ENCODE data around the gene ITGA1. TPM values are rescaled to one million over a fixed set of nuclear protein-coding genes. Genes with fewer than 3 reads are reported as not detected.

Gene ITGA1
- total and polyA plus RNA-seq, 2 of the 13 experiments (the other 11 are each of a cell fraction or from before 2014, with no cell fraction given) = 23.1 to 28.6 TPM

- TF ChIP-seq, protein P1, sequence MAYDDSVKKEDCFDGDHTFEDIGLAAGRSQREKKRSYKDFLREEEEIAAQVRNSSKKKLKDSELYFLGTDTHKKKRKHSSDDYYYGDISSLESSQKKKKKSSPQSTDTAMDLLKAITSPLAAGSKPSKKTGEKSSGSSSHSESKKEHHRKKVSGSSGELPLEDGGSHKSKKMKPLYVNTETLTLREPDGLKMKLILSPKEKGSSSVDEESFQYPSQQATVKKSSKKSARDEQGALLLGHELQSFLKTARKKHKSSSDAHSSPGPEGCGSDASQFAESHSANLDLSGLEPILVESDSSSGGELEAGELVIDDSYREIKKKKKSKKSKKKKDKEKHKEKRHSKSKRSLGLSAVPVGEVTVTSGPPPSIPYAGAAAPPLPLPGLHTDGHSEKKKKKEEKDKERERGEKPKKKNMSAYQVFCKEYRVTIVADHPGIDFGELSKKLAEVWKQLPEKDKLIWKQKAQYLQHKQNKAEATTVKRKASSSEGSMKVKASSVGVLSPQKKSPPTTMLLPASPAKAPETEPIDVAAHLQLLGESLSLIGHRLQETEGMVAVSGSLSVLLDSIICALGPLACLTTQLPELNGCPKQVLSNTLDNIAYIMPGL (CRISPR knock-in tag; IDR thresholded peaks at IDR 0.05; ENCODE audit: borderline replicate concordance in 1 of 2, low read depth in 1 of 2) = no peak
- TF ChIP-seq ZNF18 (CRISPR knock-in tag; IDR thresholded peaks at IDR 0.05; ENCODE audit: insufficient replicate concordance) (no peak), RNF2 (conservative IDR thresholded peaks at IDR 0.05; ENCODE audit: low read depth) (no peak)
These were observed 76.7 kb downstream of the ITGA1 start (continued) for GRCh38 chr5:52864371-52864770.

DNA sequence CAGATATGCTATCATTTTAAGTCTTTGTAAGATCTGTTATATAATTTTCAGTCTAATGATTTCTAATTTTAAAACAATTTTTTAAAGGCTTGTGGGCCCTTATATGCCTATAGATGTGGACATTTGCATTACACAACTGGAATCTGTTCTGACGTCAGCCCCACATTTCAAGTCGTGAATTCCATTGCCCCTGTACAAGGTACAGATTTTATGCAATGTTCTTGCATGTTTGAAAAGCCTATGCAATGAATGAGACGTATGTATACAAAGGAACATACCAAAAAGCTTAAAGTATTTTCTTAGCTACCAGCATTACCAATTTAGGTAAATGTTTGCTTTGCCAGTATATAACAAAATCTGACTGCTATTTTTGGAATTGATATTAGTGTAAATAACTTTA lies 77.2 kb downstream of the ITGA1 start:
- BruUV-seq (replicated peaks) = no TSS peak
- ChIA-PET CTCF (ENCODE audit: low intra/inter-chr PET ratio, low total read pairs) (no interaction called here), POLR2A (no interaction called here)
- DNase-seq (ENCODE audit: low spot score) (peak; percentile 86), ATAC-seq (peak; percentile 70), FAIRE-seq (peak; percentile 32)
- Histone ChIP-seq H3K4me1 (ENCODE audit: insufficient read depth, low read length) (no peaks in the 10 kb centered on the region), H3K9me3 (ENCODE audit: low read length) (no peaks in the 10 kb centered on the region), H3K27me3 (ENCODE audit: control insufficient read depth in 1 of 2, insufficient read depth in 2 of 2, low read length in 2 of 2) (no peaks in the 10 kb centered on the region), H2AFZ (ENCODE audit: low read length) (no peak overlapping the region), H3K27ac (ENCODE audit: extremely low read length, insufficient read depth, low read length) (no peak overlapping the region), H3K4me2 (ENCODE audit: low read depth, low read length) (no peak overlapping the region), H3K79me2 (ENCODE audit: insufficient read depth, low read length) (no peaks in the 10 kb centered on the region), H3K36me3 (replicated peaks in 1 of 2; ENCODE audit: control insufficient read depth in 1 of 2, insufficient read depth in 2 of 2, low read length in 2 of 2) (peaks cover 1 to 2% of the 10 kb centered on the region in 2 experiments; a peak in 1 of 5 replicates), H3K4me3 (replicated peaks in 1 of 3; ENCODE audit: insufficient read depth in 1 of 3, low read depth in 2 of 3, low read length in 3 of 3) (no peak overlapping the region), H3K9ac (ENCODE audit: insufficient read depth, low read depth, low read length) (no peak overlapping the region), H4K20me1 (ENCODE audit: insufficient read depth, low read length) (no peaks in the 10 kb centered on the region)
- in situ Hi-C loops (cut with HindIII; ENCODE audit: extremely low pct_ligation_motif_present, low pct_unique_long_range_greater_than_20kb) = no loop called here
- 34% methylated on average over 3 of the region's 3 CpGs for WGBS (ENCODE audit: low lambda C conversion rate)
- intact Hi-C loops (cut with micrococcal nuclease; ENCODE audit: unreplicated experiment) = loop anchor here (5.0 kb wide), 1 partner anchor 78 kb away; the partner anchor contains the start of genes ITGA1 and PELO
- TF ChIP-seq ZNF367 (CRISPR knock-in tag; IDR thresholded peaks at IDR 0.05; ENCODE audit: borderline replicate concordance) (no peak), FOSL2 (CRISPR knock-in tag; IDR thresholded peaks at IDR 0.05) (0 out of 2 replicates have a peak, but pooled peaks have one; percentile 13), HNF4A (CRISPR knock-in tag; IDR thresholded peaks at IDR 0.05) (peak; percentile 53), NFIC (IDR thresholded peaks at IDR 0.05; ENCODE audit: low read length) (no peak), ZNF619 (CRISPR knock-in tag; IDR thresholded peaks at IDR 0.05) (no peak), CBX1 (IDR thresholded peaks at IDR 0.05; ENCODE audit: low read depth) (no peak), ATF7-NPFF (CRISPR knock-in tag; IDR thresholded peaks at IDR 0.05; ENCODE audit: low read depth) (no peak), HNF1B (CRISPR knock-in tag; IDR thresholded peaks at IDR 0.05) (no peak), NKX3-1 (CRISPR knock-in tag; IDR thresholded peaks at IDR 0.05) (no peak), ATF3 (CRISPR knock-in tag; IDR thresholded peaks at IDR 0.05) (0 out of 2 replicates have a peak, but pooled peaks have one; percentile 15), ISL2 (CRISPR knock-in tag; IDR thresholded peaks at IDR 0.05) (no peak), ZNF644 (CRISPR knock-in tag; IDR thresholded peaks at IDR 0.05; ENCODE audit: low read depth) (no peak), TEAD3 (CRISPR knock-in tag; optimal IDR thresholded peaks at IDR 0.05; ENCODE audit: borderline replicate concordance) (peak; percentile 35), NFE2L2 (IDR thresholded peaks at IDR 0.05; ENCODE audit: low read length) (no peak), ZNF816 (CRISPR knock-in tag; IDR thresholded peaks at IDR 0.05; ENCODE audit: borderline replicate concordance) (no peak)
- TF ChIP-seq, protein P2, sequence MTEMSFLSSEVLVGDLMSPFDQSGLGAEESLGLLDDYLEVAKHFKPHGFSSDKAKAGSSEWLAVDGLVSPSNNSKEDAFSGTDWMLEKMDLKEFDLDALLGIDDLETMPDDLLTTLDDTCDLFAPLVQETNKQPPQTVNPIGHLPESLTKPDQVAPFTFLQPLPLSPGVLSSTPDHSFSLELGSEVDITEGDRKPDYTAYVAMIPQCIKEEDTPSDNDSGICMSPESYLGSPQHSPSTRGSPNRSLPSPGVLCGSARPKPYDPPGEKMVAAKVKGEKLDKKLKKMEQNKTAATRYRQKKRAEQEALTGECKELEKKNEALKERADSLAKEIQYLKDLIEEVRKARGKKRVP (CRISPR knock-in tag; IDR thresholded peaks at IDR 0.05) = peak in 1 of 2 experiments; percentile 73; a peak in 2 of 4 replicates

All from HepG2 (cell line).